Measurements from ENCODE around the gene AP1M1. TPM values are rescaled to one million over a fixed set of nuclear protein-coding genes. Genes with fewer than 3 reads are reported as not detected.
A peak's percentile ranks its signal among the peaks of the same experiment; 100 is the strongest.
"Not testable (repeated sequence)": the region's sequence is repeated elsewhere in the genome, so short reads cannot be mapped to it uniquely, and the experiment has no call there.

AP1M1 gene
- total RNA-seq (2014; rRNA removed; shearing (Covaris generic)): 86.2 and 86.8 TPM in 2 replicates

DNA sequence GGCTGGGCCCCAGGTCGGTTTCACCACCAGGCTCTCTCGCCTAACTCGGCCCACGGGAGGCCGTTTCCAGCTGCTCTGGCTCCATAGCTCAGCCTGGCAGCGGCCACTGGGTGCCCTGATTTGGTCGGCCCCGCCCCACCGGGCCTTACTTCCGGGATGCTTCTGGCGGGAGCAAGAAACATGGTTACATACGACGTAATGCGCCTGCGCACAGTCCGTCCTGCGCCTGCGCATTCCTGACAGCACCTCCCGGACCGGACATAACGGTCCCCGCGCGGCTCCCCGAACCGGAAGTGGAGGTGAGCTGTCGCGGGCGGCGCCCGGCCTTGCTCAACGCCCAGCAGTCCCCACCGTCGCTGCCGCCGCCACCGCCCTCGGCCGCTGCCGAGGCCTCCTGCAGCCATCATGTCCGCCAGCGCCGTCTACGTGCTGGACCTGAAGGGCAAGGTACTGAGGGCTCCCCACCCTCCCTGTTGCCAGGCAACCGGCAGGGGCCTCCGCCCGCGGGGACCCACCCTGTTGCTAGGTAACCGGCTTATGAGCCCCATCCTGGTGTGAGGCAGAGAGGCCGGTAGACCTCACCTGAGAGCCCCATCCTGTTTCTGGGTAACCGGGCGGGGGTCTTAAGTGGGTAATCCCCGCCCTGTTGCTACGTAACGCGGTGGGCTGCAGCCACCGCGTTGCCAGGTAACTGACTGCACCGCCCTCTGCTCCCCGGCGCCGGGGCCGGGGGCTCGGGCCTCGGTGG lies at the start of gene AP1M1:
Gene AP1M1 (plus strand): TSS at position 290 of the 748 bp plus-strand sequence. CDS start 116 bp downstream, at position 406.
- peak; percentile 99 for DNase-seq (ENCODE audit: low read depth)

DNA sequence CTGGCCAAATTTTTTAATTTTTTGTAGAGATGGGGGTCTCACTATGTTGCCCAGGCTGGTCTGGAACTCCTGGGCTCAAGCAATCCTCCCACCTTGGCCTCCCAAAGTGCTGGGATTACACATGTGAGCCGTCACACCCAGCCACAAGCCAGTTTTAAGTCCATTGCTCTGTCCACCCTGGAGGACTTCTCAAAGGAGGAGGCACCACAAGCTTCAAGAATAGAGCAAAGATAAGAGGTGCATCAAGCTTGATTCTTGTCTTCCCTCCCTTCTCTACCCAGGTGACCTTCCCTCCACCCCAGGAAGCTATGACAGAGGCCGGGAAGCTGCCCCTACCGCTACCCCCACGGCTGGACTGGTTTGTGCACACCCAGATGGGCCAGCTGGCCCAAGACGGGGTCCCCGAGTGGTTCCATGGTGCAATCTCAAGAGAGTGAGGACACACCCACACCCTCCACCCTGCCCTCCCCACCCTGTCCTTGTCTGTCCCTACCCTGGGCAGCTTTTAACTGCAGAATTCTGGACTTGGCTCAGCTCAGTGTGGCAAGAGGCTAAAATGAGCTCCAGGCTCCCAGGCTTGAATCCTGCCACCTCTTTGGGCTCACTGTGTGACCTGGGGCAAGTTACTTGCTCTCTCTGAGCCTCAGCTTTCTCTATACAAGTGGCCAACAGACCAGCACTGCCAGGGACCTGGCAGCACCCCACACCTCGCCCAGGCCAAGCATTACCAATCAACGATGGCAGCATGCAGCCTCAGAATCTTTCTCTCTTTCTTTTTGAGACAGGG lies 49.1 kb upstream of the AP1M1 start:
- no peak for DNase-seq (ENCODE audit: low read depth)

DNA sequence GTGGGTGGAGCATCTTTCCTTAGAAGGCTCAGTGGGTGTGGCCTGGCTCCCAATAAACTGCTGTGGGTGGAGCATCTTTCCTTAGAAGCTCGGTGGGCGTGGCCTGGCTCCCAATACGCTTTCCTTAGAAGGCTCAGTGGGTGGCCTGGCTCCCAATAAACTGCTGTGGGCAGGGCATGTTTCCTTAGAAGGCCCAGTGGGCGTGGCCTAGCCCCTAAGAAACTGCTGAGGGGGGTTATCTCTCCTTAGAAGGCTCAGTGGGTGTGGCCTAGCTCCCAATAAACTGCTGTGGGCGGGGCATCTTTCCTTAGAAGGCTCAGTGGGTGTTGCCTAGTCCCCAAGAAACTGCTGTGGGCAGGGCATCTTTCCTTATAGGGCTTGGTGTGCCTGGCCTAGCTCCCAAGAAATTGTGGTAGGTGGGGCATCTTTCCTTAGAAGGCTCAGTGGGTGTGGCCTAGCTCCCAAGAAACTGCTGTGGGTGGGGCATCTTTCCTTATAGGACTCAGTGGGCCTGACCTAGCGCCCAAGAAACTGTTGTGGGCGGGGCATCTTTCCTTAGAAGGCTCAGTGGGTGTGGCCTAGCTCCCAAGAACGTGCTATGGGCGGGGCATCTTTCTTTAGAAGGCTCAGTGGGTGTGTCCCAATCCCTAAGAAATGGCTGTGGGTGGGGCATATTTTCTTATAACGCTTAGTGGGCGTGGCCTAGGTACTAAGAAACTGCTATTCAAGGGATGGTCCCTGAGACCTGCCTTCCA lies 44.0 kb upstream of the AP1M1 start:
- DNase-seq (ENCODE audit: low read depth): no peak

DNA sequence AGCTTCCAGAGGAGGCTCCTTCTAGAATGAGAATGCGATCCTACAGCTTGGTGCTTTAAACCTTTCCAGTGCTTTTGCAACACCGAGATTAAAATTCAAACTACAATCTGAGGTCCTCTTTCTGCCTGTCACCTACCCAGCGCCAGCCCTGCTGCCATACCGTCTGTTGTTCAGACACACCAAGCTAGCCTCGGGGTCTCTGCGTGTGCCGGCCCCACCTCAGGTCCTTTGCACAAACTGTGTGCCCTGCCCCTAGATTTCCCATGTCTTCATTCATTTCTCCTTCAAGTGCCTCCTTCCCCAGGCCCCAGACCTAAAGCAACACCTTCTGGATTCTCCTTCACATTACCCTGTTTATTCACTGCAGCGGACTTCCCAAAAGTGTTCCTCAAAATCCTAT lies 43.2 kb upstream of the AP1M1 start:
- DNase-seq (ENCODE audit: low read depth): no peak

DNA sequence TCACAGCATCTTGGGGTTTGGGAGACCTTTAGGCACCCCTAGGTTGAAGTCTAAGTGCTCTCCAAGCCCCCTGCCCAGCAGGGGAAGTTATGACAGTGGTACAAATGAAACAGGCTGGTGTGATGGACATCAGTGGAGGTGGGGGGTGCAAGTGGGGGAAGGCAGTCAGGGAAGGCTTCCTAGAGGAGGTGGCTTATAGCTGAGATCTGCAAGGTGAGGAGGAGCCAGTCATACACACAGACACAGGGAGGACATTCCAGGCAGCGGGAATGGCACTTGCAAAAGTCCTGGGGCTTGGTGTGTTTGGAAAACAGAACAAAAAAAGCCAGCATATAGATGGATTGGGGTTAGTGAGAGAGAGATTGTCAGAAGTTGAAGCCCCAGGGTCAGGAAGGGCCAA lies 42.6 kb upstream of the AP1M1 start:
- no peak for DNase-seq (ENCODE audit: low read depth)

DNA sequence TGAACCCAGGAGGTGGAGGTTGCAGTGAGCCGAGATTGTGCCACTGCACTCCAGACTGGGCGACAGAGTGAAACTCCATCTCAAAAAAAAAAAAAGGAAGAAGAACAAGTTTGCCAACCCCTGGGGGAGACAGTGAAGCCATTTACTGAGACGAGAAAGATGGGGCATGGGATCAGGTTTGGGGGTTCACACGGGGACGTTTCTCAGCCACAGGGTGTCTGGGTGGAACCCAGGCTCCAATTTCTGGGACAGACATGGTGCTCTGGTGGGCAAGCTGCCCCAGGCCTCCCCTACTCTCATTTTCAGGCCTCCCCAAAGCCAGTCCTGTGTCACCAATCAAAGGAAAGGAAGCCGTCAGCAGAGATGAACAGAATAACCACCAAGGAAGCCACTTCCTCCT lies 40.8 kb upstream of the AP1M1 start:
- DNase-seq (ENCODE audit: low read depth): no peak

DNA sequence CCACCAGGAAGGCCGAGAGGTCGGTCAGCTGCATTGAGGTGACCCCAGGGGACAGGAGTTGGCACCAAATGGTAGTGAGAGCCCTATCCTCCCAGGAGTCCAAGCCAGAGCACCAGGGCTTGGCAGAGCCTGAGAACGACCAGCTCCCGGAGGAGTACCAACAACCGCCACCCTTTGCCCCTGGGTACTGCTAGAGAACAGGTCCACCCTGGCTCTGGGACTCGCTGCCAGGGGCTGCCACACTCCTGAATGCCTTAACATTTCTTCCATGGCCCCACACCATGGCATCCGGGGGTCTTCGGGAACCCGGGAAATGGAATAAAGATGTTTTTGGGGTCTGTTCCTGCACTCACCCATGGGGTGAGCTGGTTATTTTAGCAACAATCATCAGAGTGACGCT lies 40.1 kb upstream of the AP1M1 start:
- no peak for DNase-seq (ENCODE audit: low read depth)

DNA sequence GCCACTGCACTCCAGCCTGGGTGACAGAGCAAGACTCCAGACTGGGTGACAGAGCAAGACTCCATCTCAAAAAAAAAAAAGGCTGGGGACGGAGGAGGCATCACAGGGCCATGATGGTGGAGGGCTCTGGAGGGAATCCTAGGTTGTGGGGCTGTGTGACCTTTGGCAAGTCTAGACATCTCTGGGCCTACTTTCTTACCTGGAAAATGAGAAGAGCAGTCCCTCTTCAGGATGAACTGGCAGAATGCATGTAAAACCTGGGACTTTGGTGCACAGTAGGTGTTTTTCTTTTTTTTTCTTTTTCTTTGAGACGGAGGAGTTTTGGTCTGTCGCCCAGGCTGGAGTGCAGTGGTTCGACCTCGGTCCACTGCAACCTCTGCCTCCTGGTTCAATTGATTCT lies 38.1 kb upstream of the AP1M1 start:
- no peak for DNase-seq (ENCODE audit: low read depth)

DNA sequence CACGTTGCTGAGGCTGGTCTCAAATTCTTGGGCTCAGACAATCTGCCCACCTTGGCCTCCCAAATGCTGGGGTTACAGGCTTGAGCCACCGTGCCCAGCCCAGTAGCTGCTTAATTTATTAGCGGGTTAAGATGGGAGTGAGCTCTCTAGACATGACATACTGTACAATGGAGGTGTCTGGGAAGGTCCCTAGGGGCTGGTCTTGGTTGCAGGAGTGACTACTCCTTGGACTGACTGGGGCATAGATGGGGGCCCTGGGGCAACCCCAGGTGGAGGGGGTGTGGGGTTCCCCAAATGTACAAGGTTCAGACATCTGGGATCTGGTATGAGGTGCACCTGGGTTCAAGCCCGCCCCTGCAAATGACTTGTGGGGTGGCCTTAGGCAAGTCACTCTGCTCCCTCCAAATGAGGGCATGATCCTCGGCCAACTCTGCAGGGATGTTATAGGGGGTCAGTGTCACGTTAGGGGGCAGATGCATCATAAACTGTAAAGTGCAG lies 37.2 kb upstream of the AP1M1 start:
- no peak for DNase-seq (ENCODE audit: low read depth)

DNA sequence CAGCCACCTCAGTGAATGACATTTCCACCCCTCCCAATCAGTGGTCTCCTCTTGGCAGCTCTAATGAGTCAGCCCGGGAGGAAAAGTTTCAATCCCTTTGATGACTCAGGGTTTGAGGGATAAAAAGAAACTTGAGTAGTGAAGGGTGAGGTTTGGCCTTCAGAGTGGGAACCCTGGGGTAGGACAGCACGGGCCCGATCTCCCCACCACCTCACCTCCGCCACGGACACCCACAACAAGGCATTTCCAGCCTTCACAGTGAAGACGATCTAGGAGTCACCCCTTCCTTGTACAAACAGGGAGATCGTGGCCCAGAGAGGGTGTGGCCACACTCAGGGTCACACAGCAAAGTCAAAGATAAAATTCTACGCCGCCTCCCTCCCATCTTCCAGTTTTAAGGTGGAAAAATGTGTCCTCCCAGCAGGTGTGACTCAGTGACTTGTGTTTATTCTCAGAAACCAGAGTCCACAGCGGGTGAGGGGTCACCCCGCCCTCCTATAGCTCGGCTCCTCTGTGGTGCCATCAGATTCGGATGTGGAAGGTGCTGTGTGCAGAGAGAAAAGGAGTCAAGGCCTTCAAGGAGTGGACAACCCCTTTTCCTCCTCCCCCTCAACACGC lies 36.7 kb upstream of the AP1M1 start:
- peak; percentile 91 for DNase-seq (ENCODE audit: low read depth)

DNA sequence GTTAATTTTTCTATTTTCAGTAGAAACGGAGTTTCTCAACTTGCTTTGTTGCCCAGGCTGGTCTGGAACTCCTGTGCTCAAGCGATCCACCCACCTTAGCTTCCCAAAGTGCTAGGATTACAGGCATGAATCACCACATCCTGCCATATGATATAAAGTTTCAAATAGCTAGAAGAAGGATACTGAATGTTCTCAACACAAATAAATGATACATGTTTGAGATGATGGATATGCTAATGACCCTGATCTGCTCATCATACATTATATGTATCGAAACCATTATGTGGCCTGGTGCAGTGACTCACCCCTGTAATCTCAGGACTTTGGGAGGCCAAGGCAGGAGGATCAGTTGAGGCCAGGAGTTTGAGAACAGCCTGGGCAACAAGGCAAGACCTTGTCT lies 35.9 kb upstream of the AP1M1 start:
- peak; percentile 90 for DNase-seq (ENCODE audit: low read depth)

DNA sequence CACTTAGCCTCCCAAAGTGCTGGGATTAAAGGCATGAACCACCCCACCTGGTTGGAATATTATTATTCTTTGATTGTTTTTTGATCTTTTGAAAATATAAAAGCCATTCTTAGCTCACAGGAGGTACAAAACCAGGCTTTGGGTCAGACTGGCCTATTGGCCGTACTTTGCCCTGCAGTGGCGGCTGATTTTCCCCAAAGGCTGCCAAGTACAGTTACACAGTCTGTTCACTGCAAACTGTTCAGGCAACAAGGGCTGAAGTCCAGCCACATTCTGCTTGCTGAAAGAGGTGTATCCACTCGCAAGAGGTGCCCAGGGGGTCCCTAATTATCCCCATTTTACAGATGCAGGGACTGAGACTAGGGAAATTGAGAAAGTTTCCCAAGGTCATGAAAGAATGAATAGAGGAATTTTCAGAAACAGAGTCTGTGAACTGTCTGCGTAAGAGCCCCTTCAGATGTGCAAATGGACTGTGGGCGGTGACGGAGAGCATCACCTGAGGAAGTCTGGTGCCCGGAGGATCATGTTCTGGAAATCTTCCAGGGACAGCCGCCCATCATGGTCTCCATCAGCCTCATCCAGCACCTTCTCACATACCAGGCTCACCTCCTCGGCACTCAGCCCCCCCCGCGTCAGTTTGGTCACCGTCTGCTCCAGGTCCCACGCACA lies 33.4 kb upstream of the AP1M1 start:
- no peak for DNase-seq (ENCODE audit: low read depth)

DNA sequence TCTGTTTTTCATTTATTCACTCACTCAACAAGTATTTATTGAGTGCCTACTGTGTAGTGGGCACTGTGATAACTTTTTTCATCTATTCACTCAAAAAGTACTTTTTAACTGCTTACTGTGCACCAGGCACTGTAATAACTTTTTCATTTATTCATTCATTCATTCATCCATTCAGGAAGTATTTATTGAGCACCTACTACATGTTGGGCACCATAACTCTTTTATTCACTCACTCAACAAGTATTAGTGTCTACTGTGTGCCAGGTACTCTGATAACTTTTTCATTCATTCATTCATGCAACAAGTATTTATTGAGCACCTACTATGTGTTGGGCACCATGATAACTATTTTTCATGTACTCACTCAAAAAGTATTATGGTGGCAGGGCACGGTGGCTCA lies 31.3 kb upstream of the AP1M1 start:
- no peak for DNase-seq (ENCODE audit: low read depth)

DNA sequence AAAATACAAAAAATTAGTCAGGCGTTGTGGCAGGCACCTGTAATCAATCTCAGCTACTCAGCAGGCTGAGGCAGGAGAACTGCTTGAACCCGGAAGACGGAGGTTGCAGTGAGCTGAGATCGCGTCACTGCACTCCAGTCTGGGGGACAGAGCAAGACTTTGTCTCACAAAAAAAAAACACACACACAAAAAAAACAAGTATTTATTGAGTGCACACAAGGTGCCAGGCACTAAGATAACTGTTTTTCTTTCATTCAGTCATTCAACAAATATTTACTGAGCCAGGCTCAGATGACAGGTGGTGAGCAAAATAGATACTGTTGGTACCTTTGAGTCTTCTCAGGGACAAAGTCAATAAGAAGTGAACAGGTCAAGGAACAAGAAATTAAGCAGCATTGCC lies 30.7 kb upstream of the AP1M1 start:
- DNase-seq (ENCODE audit: low read depth): no peak

DNA sequence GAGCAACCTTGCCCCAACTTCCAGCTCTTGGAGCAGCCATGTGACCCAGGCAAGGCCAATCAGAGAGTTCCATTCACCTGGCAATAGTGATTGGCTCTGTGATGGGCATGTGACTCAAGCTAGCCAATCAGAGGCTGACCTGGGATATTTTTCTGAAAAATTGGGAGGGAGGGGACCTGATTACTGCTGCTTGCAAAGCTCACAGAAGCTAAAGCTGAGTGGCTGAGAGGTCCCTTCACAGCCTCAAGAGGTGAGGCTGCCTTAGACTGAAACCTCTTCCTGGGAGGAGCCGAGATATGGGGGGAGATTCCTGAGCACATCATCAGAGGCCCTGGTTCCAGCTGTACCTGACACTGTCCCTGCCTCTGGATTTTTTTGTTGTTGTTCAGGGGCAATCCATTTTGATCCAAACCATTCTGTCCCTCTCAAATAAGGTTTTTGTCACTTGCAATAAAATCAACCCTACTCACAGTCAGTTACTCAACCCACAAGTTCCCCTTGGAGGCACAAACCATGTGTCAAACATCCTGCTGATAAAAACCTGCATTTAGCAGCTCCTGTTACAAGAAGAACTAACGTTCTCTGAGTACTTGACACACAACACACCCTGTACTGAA lies 29.1 kb upstream of the AP1M1 start:
- peak; percentile 56 for DNase-seq (ENCODE audit: low read depth)

DNA sequence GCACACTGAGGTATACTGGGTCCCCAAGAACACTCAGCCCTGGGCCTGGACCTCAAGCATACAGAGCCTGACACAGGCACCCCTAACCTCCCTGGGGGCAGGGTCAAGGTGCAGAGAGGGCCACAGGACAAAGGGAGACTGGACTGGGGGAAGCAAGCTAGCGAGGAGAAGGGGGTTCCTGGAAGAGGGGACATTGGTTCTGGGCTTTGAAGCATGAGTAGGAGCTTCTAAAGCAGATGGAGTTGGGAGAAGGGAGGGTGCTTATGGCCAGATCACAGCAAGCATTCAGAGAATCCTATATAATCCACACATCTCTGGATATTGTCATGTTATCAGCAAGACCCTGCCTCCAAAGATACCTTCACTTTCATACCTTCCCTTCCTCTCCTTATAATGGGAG lies 27.6 kb upstream of the AP1M1 start:
- DNase-seq (ENCODE audit: low read depth): no peak

DNA sequence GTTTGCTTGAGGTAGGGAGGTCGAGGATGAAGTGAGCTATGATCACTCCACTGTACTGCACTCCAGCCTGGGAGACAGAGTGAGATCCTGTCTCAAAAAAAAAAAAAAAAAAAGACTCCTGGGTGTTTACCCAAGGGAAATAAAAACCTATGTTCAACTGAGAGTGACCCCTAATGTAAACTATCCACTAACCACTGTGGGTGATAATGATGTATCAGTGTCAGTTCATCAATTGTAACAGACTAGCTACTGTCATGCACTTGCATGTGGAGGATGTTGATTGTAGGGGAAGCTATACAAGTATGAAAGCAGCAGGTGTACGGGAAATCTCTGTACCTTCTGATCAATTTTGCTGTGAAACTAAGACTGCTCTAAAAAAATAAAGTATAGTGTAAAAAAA lies 21.8 kb upstream of the AP1M1 start:
- no peak for DNase-seq (ENCODE audit: low read depth)

DNA sequence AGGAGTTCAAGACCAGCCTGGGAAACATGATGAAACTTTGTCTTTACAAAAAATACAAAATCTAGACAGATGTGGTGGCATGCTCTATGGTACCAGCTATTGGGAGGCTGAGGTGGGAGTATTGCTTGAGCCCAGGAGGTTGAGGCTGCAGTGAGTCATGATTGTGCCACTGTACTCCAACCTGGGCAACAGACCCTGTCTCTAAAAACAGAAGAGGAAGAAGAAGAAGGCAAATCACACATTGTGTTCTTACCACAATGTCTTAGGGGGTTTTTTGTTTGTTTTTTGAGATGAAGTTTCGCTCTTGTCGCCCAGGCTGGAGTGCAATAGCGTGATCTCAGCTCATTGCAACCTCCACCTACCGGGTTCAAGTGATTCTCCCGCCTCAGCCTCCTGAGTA lies 18.8 kb upstream of the AP1M1 start:
- DNase-seq (ENCODE audit: low read depth): not testable (repeated sequence)

DNA sequence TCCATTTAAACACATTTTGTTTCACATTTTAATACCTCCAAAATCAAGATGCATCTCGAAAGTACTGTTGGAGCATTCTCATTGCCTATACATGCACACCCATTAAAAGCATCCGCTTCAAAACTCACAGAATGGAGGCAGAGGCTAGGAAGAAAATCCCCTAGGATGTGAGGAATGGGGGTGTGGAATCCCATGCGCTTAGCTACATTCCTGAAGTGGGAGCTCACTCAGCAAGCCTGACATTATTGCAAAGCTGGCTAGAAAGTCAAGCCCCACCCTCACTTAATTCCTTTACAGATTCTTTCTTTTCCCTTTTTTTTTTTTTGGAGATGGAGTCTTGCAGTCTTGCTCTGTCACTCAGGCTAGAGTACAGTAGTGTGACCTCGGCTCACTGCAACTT lies 17.1 kb upstream of the AP1M1 start:
- DNase-seq (ENCODE audit: low read depth): peak; percentile 75

DNA sequence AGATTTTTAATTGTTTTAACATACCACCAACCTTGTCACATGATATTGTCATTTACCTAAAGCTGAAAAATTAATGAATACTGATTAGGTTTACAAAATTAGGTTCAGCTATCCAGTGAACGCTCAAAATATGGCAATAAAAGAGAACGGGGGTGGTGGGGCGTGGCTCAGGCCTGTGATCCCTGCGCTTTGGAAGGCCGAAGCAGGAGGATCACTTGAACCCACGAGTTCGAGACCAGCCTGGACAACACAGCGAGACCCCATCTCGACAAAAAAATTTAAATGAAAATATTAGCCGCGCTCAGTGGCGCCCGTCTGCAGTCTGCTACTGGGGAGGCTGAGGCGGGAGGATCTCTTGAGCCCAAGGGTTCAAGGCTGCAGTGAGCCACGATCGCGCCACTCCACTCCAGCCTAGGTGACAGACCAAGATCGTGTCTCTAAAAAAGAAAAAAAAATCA lies 13.0 kb upstream of the AP1M1 start:
- no peak for DNase-seq (ENCODE audit: low read depth)

All from Daoy (cell line).